ENCODE results near the gene CENPF.
"Not testable (repeated sequence)": the region's sequence is repeated elsewhere in the genome, so short reads cannot be mapped to it uniquely, and the experiment has no call there.

Gene CENPF

GRCh38 chr1:214570442-214570841 is 32.6 kb upstream of the CENPF start:
- TF ChIP-seq L3MBTL2 (conservative IDR thresholded peaks at IDR 0.05) = no peak
- TF ChIP-seq, protein P1, sequence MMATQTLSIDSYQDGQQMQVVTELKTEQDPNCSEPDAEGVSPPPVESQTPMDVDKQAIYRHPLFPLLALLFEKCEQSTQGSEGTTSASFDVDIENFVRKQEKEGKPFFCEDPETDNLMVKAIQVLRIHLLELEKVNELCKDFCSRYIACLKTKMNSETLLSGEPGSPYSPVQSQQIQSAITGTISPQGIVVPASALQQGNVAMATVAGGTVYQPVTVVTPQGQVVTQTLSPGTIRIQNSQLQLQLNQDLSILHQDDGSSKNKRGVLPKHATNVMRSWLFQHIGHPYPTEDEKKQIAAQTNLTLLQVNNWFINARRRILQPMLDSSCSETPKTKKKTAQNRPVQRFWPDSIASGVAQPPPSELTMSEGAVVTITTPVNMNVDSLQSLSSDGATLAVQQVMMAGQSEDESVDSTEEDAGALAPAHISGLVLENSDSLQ (IDR thresholded peaks at IDR 0.05) = no peak
- no peak for TF ChIP-seq FOXA1 (IDR thresholded peaks at IDR 0.05)
- no peak for TF ChIP-seq ARNT (IDR thresholded peaks at IDR 0.05)
- no peak for TF ChIP-seq SUZ12 (IDR thresholded peaks at IDR 0.05)
- TF ChIP-seq SP1 (IDR thresholded peaks at IDR 0.05) = no peak
- no peak for TF ChIP-seq HDGF (IDR thresholded peaks at IDR 0.05; ENCODE audit: borderline replicate concordance)
- TF ChIP-seq BHLHE40 (IDR thresholded peaks at IDR 0.05; ENCODE audit: borderline replicate concordance) = no peak
- no peak for TF ChIP-seq ZNF384 (IDR thresholded peaks at IDR 0.05)
- no peak for TF ChIP-seq LEF1 (IDR thresholded peaks at IDR 0.05; ENCODE audit: borderline replicate concordance)
- no peak for TF ChIP-seq ELF4 (IDR thresholded peaks at IDR 0.05)
- no peak for TF ChIP-seq CTBP1 (IDR thresholded peaks at IDR 0.05; ENCODE audit: borderline replicate concordance)
- no peak for TF ChIP-seq FOXM1 (IDR thresholded peaks at IDR 0.05; ENCODE audit: borderline replicate concordance)
- no peak for TF ChIP-seq FOXK2 (IDR thresholded peaks at IDR 0.05)
- TF ChIP-seq TARDBP (IDR thresholded peaks at IDR 0.05) = no peak
- TF ChIP-seq NFRKB (IDR thresholded peaks at IDR 0.05) = no peak
- DNase-seq (ENCODE audit: extremely low spot score) = no peak
- POLR2A ChIA-PET = no interaction called here
- CTCF ChIA-PET = no interaction called here

GRCh38 chr1:214571281-214571680 is 31.7 kb upstream of the CENPF start:
- POLR2A ChIA-PET = no interaction called here
- no peak for DNase-seq (ENCODE audit: extremely low spot score)
- CTCF ChIA-PET = no interaction called here
- TF ChIP-seq SP1 (IDR thresholded peaks at IDR 0.05) = no peak
- TF ChIP-seq, protein P1 (IDR thresholded peaks at IDR 0.05) = no peak
- no peak for TF ChIP-seq FOXM1 (IDR thresholded peaks at IDR 0.05; ENCODE audit: borderline replicate concordance)
- no peak for TF ChIP-seq CTBP1 (IDR thresholded peaks at IDR 0.05; ENCODE audit: borderline replicate concordance)
- no peak for TF ChIP-seq FOXA1 (IDR thresholded peaks at IDR 0.05)
- TF ChIP-seq SUZ12 (IDR thresholded peaks at IDR 0.05) = no peak
- no peak for TF ChIP-seq HDGF (IDR thresholded peaks at IDR 0.05; ENCODE audit: borderline replicate concordance)
- TF ChIP-seq ARNT (IDR thresholded peaks at IDR 0.05) = no peak
- TF ChIP-seq FOXK2 (IDR thresholded peaks at IDR 0.05) = no peak
- no peak for TF ChIP-seq LEF1 (IDR thresholded peaks at IDR 0.05; ENCODE audit: borderline replicate concordance)
- no peak for TF ChIP-seq NFRKB (IDR thresholded peaks at IDR 0.05)
- no peak for TF ChIP-seq ZNF384 (IDR thresholded peaks at IDR 0.05)
- no peak for TF ChIP-seq TARDBP (IDR thresholded peaks at IDR 0.05)
- TF ChIP-seq BHLHE40 (IDR thresholded peaks at IDR 0.05; ENCODE audit: borderline replicate concordance) = no peak
- no peak for TF ChIP-seq ELF4 (IDR thresholded peaks at IDR 0.05)
- no peak for TF ChIP-seq L3MBTL2 (conservative IDR thresholded peaks at IDR 0.05)

DNA sequence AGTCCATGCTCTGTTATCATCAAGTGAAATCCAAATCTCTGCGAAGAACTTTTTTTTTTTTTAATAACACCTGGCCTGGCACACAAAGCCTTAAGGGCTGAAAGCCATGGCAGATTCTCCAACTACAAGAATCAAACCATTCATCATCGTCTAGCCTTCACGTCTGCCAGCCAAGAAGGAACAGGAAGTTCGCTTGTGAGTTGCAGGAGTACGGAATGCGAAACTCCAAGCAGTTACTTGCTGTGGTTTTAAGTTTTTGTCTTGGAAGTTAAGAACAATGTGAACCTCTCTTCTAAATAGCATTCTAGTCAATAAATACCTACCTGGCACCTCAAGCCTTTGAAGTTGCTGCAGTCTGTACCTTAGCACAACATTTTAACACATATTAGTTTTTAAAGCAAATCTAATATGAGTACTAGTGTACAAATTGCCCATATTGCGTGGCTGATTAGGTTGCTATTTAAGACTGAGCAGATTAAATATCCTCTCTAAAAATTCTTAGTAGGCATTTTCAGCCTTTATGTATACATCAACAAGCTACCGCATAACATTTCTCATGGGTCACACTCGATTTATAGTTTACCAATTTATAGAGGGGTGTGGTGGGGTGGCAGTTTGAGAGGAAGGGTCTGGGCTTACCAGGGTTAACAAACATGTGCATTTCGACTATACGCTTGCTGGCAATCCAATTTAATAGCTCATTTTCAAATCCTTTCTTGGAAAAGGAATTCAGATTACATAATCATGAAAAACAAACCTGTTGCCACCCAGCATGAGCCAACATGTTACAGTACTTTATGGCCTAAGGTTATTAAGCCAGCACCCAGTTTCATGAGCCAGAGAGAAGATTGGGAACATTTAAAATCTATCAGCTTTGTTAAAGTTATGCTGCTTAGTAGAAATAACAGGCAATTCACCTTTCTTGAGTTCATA is 29.3 kb upstream of the CENPF start:
- POLR2A ChIA-PET = no interaction called here
- CTCF ChIA-PET = interaction anchor here (0.8 kb wide), 1 partner anchor 43 kb away, joined by 3 read pairs; no protein-coding TSS in a partner anchor
- TF ChIP-seq BHLHE40 (IDR thresholded peaks at IDR 0.05; ENCODE audit: borderline replicate concordance) (no peak), FOXK2 (IDR thresholded peaks at IDR 0.05) (no peak), FOXM1 (IDR thresholded peaks at IDR 0.05; ENCODE audit: borderline replicate concordance) (no peak), ZNF384 (IDR thresholded peaks at IDR 0.05) (no peak), SUZ12 (IDR thresholded peaks at IDR 0.05) (no peak), HDGF (IDR thresholded peaks at IDR 0.05; ENCODE audit: borderline replicate concordance) (no peak), LEF1 (IDR thresholded peaks at IDR 0.05; ENCODE audit: borderline replicate concordance) (no peak), ELF4 (IDR thresholded peaks at IDR 0.05) (no peak), L3MBTL2 (conservative IDR thresholded peaks at IDR 0.05) (no peak), ARNT (IDR thresholded peaks at IDR 0.05) (no peak), NFRKB (IDR thresholded peaks at IDR 0.05) (no peak), TARDBP (IDR thresholded peaks at IDR 0.05) (no peak), SP1 (IDR thresholded peaks at IDR 0.05) (no peak), FOXA1 (IDR thresholded peaks at IDR 0.05) (no peak)
- TF ChIP-seq, protein P1 (IDR thresholded peaks at IDR 0.05) = no peak
- no peak for DNase-seq (ENCODE audit: extremely low spot score)

DNA sequence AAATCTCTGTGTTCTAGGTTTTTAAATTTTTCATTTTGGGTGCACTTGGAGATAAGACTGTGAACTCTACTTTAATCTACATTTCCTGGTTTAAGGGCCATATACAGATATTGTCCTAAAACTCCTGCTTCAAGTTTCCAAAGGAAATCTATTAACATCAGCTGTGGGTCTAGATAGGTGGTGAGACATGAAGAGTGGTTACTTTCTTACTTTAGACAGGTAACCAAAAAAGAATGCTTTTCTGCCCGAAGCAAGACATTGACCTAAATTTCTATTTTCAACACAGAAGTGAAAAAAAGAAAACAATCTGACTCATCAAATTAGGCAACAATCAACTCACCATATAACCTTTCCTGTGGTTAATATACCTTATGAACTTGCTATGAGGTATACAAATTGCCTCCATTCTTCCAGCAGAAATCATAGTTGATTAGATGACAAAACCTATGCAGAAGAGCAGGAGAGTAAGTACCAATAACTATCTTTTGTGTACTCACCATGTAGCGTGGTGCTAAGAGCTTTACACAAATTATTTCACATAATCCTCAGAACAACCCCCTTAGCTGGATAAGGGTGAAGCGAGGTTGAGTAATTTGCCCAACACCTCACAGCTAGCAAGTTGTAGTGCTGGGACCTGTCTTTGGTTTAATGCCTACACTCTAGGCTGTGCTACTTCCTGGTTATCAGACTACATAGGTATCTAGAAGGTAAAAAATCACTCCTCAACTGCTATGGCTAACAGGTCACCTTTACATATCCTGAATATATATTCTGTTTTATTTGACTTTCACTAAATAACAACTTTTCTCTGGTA is 28.2 kb upstream of the CENPF start:
- POLR2A ChIA-PET = no interaction called here
- CTCF ChIA-PET = no interaction called here
- TF ChIP-seq FOXM1 (IDR thresholded peaks at IDR 0.05; ENCODE audit: borderline replicate concordance) (no peak), ARNT (IDR thresholded peaks at IDR 0.05) (no peak), SUZ12 (IDR thresholded peaks at IDR 0.05) (no peak), L3MBTL2 (conservative IDR thresholded peaks at IDR 0.05) (no peak), BHLHE40 (IDR thresholded peaks at IDR 0.05; ENCODE audit: borderline replicate concordance) (no peak), NFRKB (IDR thresholded peaks at IDR 0.05) (no peak), SP1 (IDR thresholded peaks at IDR 0.05) (no peak), FOXK2 (IDR thresholded peaks at IDR 0.05) (no peak), HDGF (IDR thresholded peaks at IDR 0.05; ENCODE audit: borderline replicate concordance) (no peak), FOXA1 (IDR thresholded peaks at IDR 0.05) (no peak), CTBP1 (IDR thresholded peaks at IDR 0.05; ENCODE audit: borderline replicate concordance) (no peak), TARDBP (IDR thresholded peaks at IDR 0.05) (no peak), LEF1 (IDR thresholded peaks at IDR 0.05; ENCODE audit: borderline replicate concordance) (no peak), ZNF384 (IDR thresholded peaks at IDR 0.05) (no peak)
- TF ChIP-seq, protein P1 (IDR thresholded peaks at IDR 0.05) = no peak
- DNase-seq (ENCODE audit: extremely low spot score) = no peak

- POLR2A ChIA-PET; DNase-seq (ENCODE audit: extremely low spot score); CTCF ChIA-PET: not testable (repeated sequence)
Measured at GRCh38 chr1:214576120-214576519, 26.9 kb upstream of the CENPF start.
